GM11168 (cell line): Measurements from ENCODE around the gene SPON1.
"Not testable (repeated sequence)": the region's sequence is repeated elsewhere in the genome, so short reads cannot be mapped to it uniquely, and the experiment has no call there.

Experiments used
- in situ Hi-C: fragments of 300-500 bp; cut with MboI; formaldehyde crosslinking; loops from one replicate; pipeline ENCODE4 v1.12.0; 2022; ENCODE audit warnings: low sequenced_read_pairs; ENCODE audit not compliant: unreplicated experiment

The SPON1 gene

DNA sequence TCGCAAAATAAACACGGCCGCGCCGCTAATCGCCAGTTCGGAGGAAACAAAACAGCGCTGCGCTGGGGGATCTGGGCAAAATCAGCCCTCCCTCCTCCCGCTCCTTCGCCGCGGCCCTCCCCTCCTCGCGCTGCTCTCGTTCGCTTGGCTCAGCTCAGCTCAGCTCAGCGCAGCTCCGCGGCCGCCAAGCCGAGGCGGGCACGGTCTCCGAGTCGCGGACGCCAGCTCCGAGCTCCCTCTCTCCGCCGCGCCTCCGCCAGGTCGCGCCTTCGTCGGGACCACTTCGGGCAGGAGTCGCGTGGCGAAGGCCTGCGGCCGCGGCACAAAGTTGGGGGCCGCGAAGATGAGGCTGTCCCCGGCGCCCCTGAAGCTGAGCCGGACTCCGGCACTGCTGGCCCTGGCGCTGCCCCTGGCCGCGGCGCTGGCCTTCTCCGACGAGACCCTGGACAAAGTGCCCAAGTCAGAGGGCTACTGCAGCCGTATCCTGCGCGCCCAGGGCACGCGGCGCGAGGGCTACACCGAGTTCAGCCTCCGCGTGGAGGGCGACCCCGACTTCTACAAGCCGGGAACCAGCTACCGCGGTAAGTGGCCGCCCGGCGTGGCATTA is at the start of gene SPON1:
SPON1 (plus strand) TSS at position 162 of the 607 bp plus-strand sequence; CDS start at position 344, 182 bp downstream.
- in situ Hi-C loops = loop anchor here (25.0 kb wide), 1 partner anchor 475 kb away; no protein-coding TSS in a partner anchor

DNA sequence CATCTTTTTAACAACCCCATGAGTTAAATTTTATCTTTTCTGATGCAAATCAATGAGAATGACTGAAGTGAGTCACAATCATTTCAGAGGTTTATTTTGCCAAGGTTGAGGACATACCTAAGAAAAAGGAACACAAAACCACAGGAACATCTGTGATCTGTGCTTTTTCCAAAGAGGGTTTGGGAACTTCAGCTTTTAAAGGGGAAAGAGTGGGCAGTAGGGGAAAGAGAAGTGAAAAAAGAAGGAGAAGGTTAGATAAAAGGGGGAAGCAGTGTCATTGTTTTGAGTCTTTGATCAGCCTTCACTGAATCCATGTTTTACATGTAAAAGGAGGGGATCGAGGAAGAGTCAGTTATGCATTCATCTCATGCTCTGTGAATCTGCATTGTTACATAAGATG is 45.3 kb upstream of the SPON1 start:
- in situ Hi-C loops = no loop called here

DNA sequence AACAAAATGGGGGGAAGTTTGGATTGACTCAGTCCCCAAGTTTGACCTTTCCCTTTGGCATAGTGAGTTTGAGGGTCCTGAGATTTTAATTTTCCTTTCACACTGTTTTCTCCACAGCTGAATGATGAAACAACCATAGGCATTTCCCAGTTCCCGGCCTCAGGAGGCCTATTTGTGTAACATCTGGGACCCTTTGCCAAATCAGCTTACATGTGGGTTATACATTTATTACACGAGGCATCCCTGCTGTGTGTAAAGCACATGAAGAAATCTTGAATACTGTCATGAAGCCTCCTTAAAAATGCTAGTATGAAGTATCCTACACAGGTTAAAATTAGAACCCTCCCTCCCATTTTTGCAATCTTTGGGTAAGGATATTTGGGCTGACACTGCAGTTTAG is 44.6 kb upstream of the SPON1 start:
- in situ Hi-C loops = no loop called here

DNA sequence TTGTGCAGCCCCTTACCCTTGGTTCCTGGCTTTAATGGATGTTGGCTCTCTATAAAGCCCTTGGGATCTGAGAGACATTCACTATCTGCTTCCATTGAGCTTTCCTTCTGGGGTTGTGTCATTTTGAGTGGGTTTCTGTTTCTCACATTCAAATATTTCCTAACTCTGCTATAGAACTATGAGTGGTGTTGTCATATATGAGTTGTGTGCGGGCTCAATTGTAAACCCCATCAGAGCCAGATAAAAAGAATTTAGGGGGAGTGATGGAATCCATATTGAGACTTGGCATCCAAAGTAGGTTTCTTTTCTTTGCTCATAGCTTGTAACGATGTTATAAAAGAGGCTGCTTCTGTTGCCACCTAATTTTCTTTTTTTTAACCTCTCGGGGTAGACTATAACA is 41.8 kb upstream of the SPON1 start:
- in situ Hi-C loops = no loop called here

DNA sequence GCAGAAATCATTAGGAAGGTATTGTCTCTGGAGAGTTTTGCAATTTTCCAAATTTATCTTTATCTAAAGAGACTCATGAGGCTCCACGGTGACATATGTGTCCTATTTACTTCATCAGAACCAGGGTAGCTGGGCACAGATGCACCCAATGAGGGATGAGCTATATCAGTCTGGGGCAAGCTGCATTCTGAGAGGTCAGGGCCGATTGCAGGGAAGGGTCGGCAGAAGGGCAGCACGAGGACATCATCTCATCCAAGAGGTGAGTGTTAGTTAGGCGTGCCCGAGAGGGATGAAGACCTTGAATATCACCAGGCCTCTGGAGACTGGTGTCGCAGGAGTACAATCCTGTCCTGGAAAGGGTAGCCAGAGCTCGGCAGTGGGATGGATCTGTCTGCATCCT is 41.0 kb upstream of the SPON1 start:
- in situ Hi-C loops = no loop called here

DNA sequence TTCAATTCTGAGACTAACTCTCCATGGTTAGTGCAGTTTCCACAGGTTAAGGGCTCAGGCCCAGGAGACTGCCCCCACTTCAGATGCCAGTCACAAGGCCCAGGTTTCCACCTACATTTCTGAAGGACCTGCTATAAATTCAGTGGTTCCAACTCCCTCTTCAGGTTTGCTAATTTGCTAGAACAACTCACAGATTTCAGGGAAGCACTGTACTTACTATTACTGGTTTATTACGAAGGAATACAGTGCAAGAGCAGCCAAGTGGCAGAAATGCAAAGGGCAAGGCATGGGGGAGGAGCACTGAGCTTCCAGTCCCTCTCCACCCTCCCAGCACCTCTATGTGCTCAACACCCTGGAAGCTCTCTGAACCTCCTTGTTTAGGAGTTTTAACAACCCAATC is 39.3 kb upstream of the SPON1 start:
- in situ Hi-C loops = no loop called here

DNA sequence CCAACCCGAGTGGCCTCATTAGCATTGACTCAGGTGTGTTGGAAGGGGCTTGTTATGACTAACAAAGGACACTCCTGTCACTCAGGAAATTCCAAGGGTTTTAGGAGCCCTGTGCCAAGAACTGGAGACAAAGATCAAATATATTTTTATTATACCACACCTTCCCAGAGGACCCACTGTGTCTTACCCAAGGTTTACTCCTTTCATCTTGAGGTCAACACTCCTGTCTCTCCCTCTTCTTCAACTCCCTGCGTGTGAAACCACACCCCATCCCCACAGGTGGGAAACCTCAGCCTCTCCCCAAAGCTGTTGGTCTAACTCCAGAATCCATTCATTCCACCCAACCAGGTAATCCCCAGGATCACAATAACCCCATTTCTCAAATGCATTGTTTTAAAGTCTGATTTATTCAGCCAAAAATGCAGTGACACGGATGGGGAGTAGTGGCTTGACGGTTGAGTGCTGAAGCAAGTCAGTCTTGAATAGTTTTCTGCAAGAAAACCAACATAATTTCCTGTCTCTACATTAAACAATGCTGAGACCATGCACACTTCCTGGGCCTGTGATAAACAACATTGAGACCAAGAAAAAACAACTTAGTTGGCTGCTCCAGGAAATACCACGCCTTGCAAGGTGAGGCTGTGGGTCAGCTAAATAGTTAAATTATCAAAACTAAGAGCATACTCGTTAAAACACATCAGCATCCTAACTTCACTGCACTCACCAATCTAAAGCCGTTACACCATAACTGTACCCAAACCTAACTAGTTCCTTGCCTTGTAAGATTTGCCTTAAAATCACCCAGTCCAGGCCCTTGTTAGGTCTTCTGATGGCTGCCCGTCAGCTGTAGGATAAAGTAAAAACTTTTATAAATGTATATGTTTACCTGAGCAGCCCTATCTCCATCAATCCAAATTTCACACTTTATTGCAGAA is 38.5 kb upstream of the SPON1 start:
- in situ Hi-C loops = no loop called here

DNA sequence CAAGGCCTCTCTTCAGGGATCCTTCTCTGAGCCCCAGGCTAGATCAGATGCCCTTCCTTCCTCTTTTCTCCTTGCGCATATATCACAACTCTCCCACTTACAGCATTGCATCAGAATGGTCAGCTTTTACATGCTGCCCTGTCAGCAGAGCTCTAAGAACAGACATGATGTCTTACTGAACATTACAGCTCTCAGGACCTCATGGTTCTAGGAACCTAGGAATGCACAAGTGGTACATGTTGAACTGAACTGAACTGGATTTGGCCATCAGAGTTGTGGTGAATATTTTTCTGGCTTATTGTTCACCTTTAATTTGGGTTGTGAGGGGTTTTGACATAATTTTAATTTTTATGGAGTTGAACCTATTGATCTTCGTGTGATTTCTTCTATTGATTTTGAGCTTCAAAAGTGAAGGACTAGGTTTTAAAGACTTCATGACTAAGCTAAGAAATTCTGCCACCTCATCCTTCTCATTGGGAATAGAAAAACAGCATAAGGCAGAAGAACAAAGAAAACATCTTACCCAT is 37.7 kb upstream of the SPON1 start:
- in situ Hi-C loops = no loop called here

DNA sequence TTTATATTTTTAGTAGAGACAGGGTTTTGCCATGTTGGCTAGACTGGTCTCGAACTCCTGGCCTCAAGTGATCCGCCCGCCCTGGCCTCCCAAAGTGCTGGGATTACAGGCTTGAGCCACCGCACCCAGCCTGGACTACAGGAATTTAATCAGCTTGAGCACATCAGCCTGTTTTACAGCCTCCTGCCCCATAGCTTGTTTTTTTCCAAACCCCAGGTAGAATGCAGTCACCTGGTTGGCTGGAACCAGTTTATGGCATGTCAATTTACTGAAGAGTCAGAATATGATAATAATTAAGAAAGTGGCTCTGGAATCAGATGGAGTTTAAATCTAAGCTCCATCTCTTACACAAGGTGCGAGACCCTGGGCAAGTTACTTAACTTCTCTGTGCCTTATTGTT is 36.2 kb upstream of the SPON1 start:
- in situ Hi-C loops = not testable (repeated sequence)

DNA sequence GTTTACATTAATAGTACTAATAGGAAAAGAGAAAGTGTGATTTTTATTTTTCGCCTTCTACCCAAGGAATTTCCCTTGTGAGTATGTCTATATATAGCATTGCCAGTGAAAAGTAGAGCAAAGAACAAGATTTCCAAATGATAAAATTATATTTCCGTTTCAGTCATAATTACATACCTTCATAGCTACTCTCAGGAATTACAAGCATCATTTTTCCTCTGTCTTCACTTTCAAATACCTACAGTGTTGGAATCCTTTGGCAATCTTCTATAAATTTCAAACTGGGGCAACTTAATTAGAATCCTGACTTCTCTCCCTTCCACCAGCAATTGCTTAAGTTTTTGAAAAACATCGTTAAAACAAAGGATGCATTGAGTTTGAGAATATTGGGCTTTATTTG is 35.5 kb upstream of the SPON1 start:
- in situ Hi-C loops = no loop called here

DNA sequence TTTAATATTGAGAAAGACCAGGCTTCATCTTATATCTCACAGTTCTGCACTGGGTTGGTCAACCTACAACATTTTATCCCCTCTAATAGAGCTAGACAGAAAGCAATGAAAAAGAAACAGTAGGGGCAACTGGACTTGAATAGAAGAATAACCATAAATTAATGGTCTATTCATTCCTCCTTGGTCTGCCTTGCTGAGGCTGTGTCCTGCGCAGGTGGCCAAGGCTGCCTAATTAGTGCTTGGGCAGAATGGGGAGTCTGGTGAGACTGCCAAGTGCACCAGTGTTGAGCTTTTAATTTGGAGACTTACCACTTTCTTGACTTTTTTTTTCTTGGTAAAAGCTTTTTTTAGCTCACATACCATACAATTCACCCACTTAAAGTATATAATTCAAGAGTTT is 35.0 kb upstream of the SPON1 start:
- in situ Hi-C loops = no loop called here

DNA sequence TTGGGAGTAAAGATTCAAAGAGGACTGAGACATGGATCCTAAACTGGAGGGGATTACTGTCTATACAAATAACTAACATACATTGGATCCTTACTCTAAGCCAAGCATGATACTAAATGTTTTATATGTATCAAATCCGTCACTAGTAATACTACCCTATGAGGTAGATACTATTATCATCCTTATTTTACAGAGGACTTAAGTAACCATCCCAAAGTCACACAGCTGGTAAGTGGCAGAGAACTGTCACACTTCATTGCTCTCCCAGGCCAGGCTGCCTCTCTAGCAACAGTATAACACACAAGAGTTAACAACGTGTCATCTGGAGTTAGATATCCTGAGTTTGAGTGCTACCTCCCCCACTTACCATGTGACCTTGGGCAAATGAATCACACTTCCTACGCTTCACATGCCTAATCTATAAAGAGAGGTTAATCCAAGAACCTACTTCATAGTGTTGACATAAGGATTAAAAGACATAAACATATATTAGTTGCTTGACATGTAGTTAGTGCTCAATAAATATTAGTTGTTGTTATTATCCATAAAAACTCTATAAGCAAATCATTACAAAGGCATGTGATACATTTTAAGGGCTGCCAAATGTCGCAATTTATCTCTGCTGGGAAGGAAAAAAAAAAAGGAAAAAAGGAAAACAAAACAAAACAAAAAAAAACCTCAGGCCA is 33.8 kb upstream of the SPON1 start:
- in situ Hi-C loops = no loop called here

DNA sequence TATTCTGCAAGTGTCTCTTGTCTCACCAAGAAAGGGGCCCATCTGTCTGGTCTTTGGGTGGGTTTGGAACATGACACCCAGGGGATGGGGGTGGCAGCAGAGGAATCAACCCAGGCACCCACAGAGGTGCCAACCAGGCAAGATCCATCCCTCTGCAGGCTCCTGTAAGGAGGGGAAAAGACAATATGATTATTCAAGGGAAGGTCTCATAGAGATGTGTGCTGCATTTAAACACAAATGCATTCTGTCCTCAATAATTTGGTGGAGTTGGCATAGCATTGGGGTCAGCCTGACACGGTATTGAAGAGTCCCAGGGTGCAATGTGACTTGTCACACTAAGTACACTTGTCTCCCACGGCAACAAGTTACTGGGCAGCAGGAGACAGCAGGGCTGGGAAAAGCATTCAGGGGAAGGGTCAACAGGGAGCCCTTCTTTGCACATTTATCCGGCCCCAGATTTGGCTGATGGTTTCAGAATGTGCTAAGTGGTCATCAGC is 33.1 kb upstream of the SPON1 start:
- in situ Hi-C loops = no loop called here

DNA sequence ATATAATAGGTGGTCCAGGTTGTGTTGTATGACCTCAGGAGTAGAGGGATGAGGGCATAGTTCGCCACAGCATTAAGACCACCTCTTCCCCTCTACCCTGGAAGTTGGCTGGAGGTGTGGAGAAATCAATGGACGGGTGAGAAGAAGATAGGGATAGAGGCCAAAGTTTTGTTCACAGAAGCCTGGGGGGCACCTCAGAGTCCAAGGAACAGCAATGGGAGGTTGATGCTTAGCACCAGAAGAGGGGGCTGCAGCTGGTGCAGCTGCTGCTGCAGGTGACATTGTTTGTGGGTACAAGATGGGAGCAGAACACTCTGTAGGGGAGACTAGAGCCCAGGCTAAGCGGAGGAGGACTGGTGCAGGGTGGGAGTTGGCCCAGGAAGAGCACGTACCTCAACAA is 31.2 kb upstream of the SPON1 start:
- in situ Hi-C loops = no loop called here

DNA sequence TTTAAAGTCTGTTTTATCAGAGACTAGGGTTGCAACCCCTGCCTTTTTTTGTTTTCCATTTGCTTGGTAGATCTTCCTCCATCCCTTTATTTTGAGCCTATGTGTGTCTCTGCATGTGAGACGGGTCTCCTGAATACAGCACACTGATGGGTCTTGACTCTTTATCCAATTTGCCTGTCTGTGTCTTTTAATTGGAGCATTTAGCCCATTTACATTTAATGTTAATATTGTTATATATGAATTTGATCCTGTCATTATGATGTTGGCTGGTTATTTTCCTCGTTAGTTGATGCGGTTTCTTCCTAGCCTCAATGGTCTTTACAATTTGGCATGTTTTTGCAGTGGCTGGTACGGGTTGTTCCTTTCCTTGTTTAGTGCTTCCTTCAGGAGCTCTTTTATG is 25.4 kb upstream of the SPON1 start:
- in situ Hi-C loops = not testable (repeated sequence)

DNA sequence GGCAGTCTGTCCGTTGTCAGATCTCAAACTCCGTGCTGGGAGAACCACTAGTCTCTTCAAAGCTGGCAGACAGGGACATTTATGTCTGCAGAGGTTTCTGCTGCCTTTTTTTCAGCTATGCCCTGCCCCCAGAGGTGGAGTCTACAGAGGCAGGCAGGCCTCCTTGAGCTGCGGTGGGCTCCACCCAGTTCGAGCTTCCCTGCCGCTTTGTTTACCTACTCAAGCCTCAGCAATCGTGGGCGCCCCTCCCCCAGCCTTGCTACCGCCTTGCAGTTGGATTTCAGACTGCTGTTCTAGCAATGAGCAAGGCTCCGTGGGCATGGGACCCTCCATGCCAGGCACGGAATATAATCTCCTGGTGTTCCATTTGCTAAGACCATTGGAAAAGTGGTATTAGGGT is 23.7 kb upstream of the SPON1 start:
- in situ Hi-C loops = not testable (repeated sequence)

DNA sequence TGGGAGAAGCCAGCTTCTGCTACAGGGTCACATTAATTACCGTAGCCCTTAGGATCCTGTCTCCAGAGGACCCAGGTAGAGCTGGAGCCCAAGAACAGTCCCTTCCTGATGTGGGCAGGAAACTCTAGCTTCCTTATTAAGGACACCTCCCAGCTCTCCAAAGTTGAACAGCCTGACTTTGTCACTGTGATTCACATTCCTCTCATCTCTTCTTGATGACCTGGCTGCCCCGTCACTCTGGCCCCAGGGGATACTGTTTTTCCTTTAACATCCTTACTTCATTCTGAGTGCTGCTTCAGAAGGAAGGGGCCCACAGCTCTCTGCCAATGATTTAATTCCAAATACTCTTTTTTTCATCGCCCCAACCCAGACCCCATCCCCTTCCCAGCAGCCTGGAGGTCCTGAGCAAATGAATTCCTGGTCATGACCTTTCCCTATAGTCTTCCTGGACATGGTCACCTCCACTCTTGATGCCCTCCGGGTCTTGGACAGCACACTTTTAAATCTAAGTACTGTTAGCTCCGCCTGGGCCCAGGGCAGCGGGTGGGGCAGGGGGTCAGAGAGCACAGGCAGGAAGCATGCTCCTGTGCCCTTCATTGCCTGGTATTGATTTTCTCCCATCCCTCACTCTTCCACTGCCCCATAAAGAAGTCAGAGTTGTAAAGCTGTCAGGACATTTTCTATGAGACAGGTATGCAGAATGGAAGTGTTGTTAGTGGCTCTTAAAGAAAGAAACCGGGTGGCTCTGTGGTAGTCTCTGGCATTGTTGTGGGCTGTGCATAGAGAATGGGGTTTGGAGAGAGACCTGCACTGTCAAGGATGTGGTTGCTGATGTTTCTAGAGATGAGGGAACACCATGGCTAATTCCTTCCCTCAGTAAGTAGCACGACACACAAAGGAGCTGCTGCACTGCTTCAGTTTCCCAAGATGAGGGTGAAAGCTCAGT is 22.3 kb upstream of the SPON1 start:
- in situ Hi-C loops = no loop called here

DNA sequence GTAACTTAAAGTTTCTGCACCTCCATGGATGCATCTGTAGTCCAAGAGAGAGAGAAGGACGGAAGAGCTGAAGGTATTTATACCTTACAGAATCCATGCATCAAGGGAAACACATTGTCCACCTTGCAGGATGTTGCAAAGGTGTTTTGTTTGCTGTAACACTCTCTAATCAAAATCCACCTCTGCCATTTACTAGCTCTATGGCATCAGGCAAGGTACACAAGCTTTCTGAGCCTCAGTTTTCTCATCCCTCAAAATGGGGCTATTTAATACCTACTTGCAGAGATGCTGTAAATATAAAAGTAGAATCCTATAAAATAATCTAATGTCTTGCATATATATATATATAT is 21.6 kb upstream of the SPON1 start:
- in situ Hi-C loops = no loop called here

DNA sequence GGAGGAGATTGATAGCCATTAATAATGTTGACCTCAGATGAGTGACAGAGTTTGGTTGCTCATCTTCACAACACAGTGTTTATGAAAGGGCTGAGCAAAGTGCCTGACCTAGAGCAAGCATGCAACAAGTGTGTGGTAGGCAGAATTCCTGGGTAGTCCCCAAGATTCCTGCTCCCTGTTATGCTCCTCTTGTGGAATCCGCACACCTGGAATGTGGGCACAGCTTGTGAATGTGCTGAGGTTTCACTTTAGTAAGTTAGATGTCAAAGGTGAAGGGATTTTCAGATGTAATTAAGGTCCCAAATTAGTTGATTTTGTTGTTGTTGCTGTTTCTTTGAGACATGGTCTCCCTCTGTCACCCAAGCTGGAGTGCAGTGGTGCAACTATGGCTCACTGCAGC is 20.7 kb upstream of the SPON1 start:
- in situ Hi-C loops = no loop called here

DNA sequence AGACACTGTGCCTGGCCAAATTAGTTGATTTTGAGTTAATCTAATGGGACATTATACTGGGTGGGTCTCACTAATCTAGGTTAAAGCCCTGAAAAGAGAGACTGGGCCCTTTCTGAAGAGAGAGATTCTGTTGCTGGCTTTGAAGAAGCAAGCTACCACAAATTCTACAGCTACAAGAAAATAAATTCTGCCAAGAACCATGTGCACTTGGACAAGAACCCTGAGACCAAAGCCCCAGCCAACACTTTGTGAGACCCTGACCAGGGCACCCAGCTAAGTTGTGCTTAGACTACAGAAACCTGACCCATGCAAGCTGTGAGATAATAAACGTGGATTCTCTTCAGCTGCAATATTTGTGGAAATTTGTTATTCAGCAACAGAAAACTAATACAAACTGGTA is 20.1 kb upstream of the SPON1 start:
- in situ Hi-C loops = no loop called here
